NCI-H128 (cell line): ENCODE data around the gene CYP3A4.
"Not testable (repeated sequence)": the region's sequence is repeated elsewhere in the genome, so short reads cannot be mapped to it uniquely, and the experiment has no call there.

ENCODE experiments used
- DNase-seq: peaks from one replicate; lab custom pipeline; 2025; ENCODE audit not compliant: unreplicated experiment; lab: John Stamatoyannopoulos, UW

Gene CYP3A4

GRCh38 chr7:99784007-99784406, at the start of gene CYP3A4:
CYP3A4 (minus strand) TSS chr7:99784184; CDS start chr7:99784081, 103 bp downstream.
- no peak for DNase-seq

GRCh38 chr7:99833289-99833877, 49.4 kb upstream of the CYP3A4 start:
- no peak for DNase-seq

GRCh38 chr7:99831595-99831994, 47.6 kb upstream of the CYP3A4 start:
- no peak for DNase-seq

GRCh38 chr7:99829524-99830160, 45.7 kb upstream of the CYP3A4 start:
- no peak for DNase-seq

DNA sequence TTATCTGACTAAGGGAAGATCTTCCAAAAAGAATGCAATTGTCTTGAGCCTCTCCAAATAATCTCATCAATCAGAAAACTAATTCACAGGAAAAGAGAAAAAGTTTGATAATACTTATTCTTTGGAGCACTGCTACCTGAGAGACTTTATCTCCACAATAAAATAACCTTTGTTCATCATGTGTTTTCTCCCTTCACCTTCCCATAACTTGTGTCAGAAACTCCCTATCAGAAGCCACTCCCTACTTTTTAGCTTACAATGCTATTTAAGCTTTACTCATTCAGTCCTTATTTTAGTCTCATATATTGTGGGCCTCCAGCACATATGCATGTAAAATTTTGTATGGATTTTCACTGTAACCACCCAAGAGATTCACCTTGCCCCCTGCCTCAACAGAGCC, 44.8 kb upstream of the CYP3A4 start:
- no peak for DNase-seq

DNA sequence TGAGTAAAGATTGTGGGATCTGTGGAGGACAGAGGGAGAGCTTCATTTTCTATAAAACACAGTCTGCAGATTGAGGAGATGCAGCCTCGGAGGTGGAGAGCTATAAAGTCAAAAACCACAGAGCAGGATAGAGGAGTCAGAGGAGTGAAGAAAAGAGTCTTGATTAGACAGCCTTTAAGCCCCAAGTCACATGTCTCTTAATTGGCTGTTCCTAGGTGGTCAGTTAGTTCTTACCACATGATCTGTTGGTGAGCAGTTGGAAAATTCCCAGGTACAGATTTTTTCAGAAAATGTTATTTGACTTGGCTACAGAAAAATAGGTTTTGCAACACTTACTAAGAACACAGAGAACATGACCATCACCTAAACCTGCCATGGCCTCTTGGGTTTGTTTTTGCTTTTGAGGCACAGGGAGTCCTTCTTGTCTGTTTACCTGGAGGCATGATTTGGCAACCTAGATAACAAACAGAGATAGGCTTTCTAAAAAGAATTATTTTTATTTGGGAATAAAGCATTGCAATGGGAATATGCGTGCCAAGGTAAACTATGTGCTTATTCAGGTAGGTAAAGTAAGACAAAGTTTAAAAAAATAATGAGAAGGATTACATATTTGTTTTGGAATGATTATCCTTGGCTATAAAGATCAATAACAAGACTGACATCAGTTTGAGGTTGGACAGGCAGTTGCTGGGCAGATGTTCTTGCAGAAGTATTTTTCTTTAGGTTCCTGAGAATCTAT, 43.2 kb upstream of the CYP3A4 start:
- no peak for DNase-seq

GRCh38 chr7:99825873-99826272, 41.9 kb upstream of the CYP3A4 start:
- no peak for DNase-seq

GRCh38 chr7:99825452-99825851, 41.5 kb upstream of the CYP3A4 start:
- DNase-seq: no peak

- DNase-seq: no peak
These were observed 40.1 kb upstream of the CYP3A4 start for GRCh38 chr7:99824091-99824490.

- no peak for DNase-seq
These were observed 39.0 kb upstream of the CYP3A4 start for GRCh38 chr7:99822731-99823718.

DNA sequence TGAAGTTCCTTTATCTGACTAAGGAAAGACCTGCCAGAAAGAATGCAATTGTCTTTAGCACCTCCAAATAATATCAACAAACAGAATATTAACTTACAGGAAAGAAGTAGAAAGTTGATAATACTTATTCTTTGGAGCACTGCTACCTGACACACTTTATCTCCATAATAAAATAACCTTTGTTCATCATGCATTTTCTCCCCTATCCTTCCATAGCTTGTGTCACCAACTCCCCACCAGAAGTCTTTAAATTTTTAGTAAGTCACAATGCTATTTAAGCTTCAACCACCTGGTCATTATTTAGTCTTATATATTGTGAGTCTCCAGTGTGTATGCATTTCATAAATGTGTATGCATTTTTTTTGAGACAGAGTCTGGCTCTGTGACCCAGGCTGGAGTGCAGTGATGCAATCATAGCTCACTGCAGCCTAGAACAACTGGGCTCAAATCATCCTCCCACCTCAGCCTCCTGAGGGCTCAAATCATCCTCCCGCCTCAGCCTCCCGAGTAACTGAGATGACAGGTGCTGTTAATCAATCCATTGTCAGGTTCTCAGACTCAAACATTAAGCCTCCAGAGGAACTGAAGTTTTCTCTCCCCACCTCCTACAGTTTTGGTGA, 36.5 kb upstream of the CYP3A4 start:
- no peak for DNase-seq

- no peak for DNase-seq
These were observed 24.8 kb upstream of the CYP3A4 start for GRCh38 chr7:99808766-99809165.

GRCh38 chr7:99806839-99807478, 23.0 kb upstream of the CYP3A4 start:
- no peak for DNase-seq

- no peak for DNase-seq
These were observed 21.7 kb upstream of the CYP3A4 start for GRCh38 chr7:99805641-99806040.

DNA sequence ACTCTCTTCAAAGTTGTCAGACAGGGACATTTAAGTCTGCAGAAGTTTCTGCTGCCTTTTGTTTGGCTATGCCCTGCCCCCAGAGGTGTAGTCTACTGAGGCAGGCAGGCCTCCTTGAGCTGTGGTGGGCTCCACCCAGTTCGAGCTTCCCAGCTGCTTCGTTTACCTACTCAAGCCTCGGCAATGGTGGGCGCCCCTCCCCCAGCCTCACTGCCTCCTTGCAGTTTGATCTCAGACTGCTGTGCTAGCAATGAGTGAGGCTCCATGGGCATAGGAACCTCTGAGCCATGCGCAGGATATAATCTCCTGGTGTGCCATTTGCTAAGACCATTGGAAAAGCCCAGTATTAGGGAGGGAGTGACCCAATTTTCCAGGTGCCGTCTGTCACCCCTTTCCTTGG, 19.1 kb upstream of the CYP3A4 start:
- not testable (repeated sequence) for DNase-seq

DNA sequence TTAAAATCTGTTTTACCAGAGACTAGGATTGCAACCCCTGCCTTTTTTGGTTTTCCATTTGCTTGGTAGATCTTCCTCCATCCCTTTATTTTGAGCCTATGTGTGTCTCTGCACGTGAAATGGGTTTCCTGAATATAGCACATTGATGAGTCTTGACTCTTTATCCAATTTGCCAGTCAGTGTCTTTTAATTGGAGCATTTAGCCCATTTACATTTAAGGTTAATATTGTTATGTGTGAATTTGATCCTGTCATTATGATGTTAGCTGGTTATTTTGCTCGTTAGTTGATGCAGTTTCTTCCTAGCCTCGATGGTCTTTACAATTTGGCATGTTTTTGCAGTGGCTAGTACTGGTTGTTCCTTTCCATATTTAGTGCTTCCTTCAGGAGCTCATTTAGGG, 17.4 kb upstream of the CYP3A4 start:
- DNase-seq: not testable (repeated sequence)

- DNase-seq: no peak
These were observed 15.0 kb upstream of the CYP3A4 start for GRCh38 chr7:99798972-99799371.

DNA sequence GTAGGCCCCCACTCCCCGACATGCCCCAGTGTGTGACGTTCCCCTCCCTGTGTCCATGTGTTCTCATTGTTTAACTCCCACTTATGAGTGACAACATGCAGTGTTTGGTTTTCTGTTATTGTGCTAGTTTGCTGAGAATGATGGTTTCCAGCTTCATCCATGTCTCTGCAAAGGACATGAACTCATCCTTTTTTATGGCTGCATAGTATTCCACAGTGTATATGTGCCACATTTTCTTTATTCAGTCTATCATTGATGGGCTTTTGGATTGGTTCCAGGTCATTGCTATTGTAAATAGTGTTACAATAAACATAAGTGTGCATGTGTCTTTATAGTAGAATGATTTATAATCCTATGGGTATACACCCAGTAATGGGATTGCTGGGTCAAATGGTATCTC, 11.9 kb upstream of the CYP3A4 start:
- not testable (repeated sequence) for DNase-seq

- DNase-seq: no peak
These were observed 10.9 kb upstream of the CYP3A4 start for GRCh38 chr7:99794585-99795502.
